ENCODE measurements around the gene TIMM13.
"Not testable (repeated sequence)": the region's sequence is repeated elsewhere in the genome, so short reads cannot be mapped to it uniquely, and the experiment has no call there.

Gene TIMM13

DNA sequence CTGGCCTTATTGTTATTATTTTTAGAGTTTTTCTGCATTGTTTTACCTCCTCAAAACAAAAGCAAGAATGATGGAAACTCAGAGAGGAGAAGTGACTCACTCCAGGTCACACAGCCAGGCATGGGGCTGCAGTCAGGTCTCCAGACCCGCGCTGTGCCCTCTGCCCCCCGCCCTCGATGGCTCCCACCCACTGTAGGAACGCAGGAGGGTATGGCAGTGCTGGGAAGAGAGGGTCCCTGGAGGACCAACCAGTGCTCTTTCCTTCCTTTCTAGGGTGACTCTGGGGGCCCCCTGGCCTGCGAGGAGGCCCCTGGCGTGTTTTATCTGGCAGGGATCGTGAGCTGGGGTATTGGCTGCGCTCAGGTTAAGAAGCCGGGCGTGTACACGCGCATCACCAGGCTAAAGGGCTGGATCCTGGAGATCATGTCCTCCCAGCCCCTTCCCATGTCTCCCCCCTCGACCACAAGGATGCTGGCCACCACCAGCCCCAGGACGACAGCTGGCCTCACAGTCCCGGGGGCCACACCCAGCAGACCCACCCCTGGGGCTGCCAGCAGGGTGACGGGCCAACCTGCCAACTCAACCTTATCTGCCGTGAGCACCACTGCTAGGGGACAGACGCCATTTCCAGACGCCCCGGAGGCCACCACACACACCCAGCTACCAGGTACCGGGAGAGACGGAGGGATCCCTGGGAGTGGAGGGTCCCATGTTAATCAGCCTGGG lies 5.6 kb downstream of the TIMM13 start:
- DNase-seq (ENCODE audit: extremely low read depth, low read depth) = no peak

DNA sequence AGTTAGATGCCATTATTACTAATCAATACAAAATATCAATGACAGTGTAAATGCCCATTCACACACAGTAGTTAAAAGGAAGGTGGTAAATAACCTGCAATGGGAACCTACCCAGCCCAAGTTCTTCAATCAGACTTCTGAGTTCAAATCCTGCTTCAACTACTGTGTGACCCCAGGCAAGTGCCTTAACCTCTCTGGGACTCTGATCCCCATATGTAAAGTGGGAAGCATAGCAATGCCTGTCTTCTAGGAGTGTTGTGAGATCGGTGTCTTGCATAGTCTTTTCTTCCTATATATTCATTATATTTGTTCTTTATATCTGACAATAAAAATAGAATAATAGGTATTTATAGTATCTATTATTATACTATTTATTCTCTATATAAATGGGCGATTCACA lies 6.9 kb downstream of the TIMM13 start:
- no peak for DNase-seq (ENCODE audit: extremely low read depth, low read depth)
- TF ChIP-seq, protein P1, sequence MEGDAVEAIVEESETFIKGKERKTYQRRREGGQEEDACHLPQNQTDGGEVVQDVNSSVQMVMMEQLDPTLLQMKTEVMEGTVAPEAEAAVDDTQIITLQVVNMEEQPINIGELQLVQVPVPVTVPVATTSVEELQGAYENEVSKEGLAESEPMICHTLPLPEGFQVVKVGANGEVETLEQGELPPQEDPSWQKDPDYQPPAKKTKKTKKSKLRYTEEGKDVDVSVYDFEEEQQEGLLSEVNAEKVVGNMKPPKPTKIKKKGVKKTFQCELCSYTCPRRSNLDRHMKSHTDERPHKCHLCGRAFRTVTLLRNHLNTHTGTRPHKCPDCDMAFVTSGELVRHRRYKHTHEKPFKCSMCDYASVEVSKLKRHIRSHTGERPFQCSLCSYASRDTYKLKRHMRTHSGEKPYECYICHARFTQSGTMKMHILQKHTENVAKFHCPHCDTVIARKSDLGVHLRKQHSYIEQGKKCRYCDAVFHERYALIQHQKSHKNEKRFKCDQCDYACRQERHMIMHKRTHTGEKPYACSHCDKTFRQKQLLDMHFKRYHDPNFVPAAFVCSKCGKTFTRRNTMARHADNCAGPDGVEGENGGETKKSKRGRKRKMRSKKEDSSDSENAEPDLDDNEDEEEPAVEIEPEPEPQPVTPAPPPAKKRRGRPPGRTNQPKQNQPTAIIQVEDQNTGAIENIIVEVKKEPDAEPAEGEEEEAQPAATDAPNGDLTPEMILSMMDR (IDR thresholded peaks at IDR 0.05; ENCODE audit: low read depth, low read length) = no peak

More for the DNA sequence above, 5.6 kb downstream of the TIMM13 start:
- TF ChIP-seq, protein P1 (IDR thresholded peaks at IDR 0.05; ENCODE audit: low read depth, low read length) = no peak

DNA sequence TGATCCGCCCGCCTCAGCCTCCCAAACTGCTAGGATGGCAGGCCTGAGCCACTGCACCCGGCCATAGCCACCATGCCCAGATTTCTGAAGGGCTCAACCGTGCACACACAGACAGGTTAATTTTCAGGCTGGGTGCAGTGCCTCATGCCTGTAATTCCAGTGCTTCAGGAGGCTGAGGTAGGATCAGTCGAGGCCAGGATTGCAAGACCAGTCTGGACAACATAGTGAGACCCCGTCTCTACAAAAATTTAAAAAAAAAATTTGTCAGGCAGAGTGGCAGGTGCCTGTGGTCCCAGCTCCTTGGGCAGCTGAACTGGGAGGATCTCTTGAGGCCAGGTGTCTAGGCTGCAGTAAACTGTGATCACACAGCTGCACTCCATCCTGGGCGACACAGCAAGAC lies 7.6 kb downstream of the TIMM13 start:
- TF ChIP-seq, protein P1 (IDR thresholded peaks at IDR 0.05; ENCODE audit: low read depth, low read length) = no peak
- no peak for DNase-seq (ENCODE audit: extremely low read depth, low read depth)

DNA sequence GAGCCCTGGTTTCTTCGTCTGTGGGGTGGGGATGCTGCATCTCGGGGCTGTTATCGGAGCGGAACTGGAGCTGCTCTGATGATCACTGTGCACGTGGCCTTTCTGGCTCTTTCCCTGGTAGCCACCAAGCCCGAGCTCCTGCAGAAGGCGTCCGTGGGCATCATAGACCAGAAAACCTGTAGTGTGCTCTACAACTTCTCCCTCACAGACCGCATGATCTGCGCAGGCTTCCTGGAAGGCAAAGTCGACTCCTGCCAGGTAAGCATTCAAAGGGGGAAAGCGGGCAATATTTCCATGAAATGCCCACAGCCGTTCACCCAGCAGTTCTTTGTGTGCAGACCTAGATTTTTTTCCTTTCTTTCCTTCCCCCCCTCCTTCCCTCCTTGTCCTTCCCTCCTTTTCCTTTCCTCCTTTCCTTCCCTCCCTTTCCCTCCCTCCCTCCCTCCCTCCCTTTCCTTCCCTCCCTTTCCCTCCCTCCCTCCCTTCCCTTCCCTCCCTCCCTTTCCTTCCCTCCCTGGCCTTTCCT lies 9.4 kb downstream of the TIMM13 start:
- TF ChIP-seq, protein P1 (IDR thresholded peaks at IDR 0.05; ENCODE audit: low read depth, low read length) = no peak
- DNase-seq (ENCODE audit: extremely low read depth, low read depth) = no peak

DNA sequence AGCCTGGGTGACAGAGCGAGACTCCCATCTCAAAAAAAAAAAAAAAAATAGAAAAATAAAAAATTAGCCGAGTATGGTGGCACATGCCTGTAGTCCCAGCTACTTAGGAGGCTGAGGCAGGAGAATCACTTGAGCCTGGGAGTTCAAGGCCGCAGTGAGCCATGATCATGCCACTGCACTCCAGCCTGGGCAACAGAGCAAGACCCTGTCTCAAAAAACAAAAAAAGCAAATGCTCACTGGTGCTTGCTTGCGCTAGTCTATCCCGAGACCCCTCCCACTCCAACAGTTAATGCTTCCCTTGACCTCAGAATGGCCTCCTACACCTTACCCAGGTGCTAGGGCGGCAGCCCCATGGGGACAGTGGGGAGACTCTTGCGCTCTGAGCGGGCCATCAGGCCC lies 9.9 kb downstream of the TIMM13 start:
- not testable (repeated sequence) for DNase-seq (ENCODE audit: extremely low read depth, low read depth)

DNA sequence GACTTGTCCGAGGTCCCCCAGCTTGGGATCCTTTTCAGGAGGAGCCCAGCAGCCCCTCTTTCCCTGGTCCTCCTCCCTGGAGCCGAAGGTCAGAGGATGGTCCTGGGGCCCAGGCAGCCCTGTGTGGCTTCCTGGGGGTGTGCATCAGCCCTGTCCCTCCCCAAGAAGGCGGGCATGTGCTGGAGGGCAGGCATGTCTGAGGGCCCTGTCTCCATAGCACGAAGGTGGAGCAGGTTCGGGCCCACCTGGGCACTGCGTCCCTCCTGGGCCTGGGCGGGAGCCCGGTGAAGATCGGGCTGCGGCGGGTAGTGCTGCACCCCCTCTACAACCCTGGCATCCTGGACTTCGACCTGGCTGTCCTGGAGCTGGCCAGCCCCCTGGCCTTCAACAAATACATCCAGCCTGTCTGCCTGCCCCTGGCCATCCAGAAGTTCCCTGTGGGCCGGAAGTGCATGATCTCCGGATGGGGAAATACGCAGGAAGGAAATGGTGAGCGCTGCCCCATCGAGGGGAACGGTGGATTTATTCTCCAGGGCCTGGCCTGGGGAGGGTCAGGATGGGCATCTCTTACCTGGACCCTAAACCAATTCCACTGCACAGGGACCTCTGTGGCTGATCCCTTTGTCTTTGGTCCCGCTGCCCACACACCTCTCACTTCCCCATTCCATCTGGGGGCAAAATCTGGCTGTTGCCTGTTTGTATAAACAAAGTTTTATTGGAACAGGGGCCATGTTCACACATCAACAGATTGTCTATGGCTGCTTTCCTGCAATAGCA lies 10.9 kb downstream of the TIMM13 start:
- DNase-seq (ENCODE audit: extremely low read depth, low read depth) = no peak
- TF ChIP-seq, protein P1 (IDR thresholded peaks at IDR 0.05; ENCODE audit: low read depth, low read length) = no peak

DNA sequence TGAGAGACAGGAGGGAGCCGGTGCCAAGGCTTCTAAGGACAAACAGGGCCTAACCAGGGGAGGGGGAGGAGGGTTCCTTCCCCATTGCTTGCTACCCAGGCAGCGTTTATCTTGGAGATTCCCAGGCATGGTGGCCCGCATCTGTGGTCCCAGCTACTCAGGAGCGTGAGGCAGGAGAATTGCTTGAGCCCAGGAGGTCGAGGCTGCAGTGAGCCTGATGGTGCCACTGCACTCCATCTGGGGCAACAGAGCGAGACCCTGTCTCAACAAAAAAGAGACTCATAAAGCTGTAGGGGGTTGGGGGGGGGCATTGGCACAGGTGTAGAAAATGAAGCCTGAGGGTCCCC lies 11.4 kb downstream of the TIMM13 start:
- TF ChIP-seq, protein P1 (IDR thresholded peaks at IDR 0.05; ENCODE audit: low read depth, low read length) = no peak
- no peak for DNase-seq (ENCODE audit: extremely low read depth, low read depth)

All from AG09319 (cell line).